HEK293 (cell line): Measurements from ENCODE around the gene TRIP4.
"Not testable (repeated sequence)": the region's sequence is repeated elsewhere in the genome, so short reads cannot be mapped to it uniquely, and the experiment has no call there.

ENCODE experiments used
- CTCF ChIA-PET: fragments of 350-600 bp; formaldehyde crosslinking; extraction: SDS; loops from one replicate; lab custom pipeline; 2021; ENCODE audit warnings: antibody characterized with exemption; lab: Yijun Ruan, JAX
- POLR2A ChIA-PET: fragments of 300-600 bp; formaldehyde crosslinking; extraction: SDS; loops from one replicate; lab custom pipeline; 2020; ENCODE audit warnings: antibody characterized with exemption, inconsistent platforms; lab: Yijun Ruan, JAX
- H3K27ac ChIP-seq: fragments of 200-500 bp; sonication (Bioruptor generic); 2 replicates; pipeline ENCODE4 v1.5.1; 2014; ENCODE audit warnings: low read depth, low read length, control low read depth, inconsistent platforms; ENCODE audit errors: extremely low read depth
- H3K36me3 ChIP-seq, 2 experiments: fragments of 200-500 bp in 1 of 2; sonication (Bioruptor generic) in 1 of 2; 1 replicate in 1 of 2; 2 replicates in 1 of 2; pipeline ENCODE4 v1.5.1; 2014 to 2017; ENCODE audit warnings: inconsistent platforms in 2 of 2, low read length in 2 of 2; ENCODE audit not compliant: control insufficient read depth in 2 of 2, insufficient read depth in 1 of 2
- H3K4me1 ChIP-seq: fragments of 200-500 bp; sonication (Bioruptor generic); 2 replicates; pipeline ENCODE4 v1.5.1; 2014; ENCODE audit warnings: mild to moderate bottlenecking, low read length, inconsistent platforms; ENCODE audit not compliant: control insufficient read depth, insufficient read depth
- H3K4me3 ChIP-seq: 2 replicates; pipeline ENCODE4 v1.5.1; 2011; ENCODE audit warnings: low read depth, mild to moderate bottlenecking, control low read depth, low read length, moderate library complexity
- H3K9me3 ChIP-seq: fragments of 200-500 bp; sonication (Bioruptor generic); 2 replicates; pipeline ENCODE4 v1.5.1; 2014; ENCODE audit warnings: low read depth, low read length, inconsistent platforms; ENCODE audit not compliant: control insufficient read depth, insufficient read depth
- RBAK ChIP-seq: fragments of 450-650 bp; formaldehyde crosslinking; IDR thresholded peaks from 2 replicates; pipeline ENCODE4 v1.5.1; 2016; ENCODE audit warnings: missing biosample characterization, missing genetic modification characterization
- ZBTB1 ChIP-seq: fragments of 450-650 bp; formaldehyde crosslinking; IDR thresholded peaks from 2 replicates; pipeline ENCODE4 v1.5.1; 2016; ENCODE audit warnings: missing biosample characterization, missing genetic modification characterization
- ZBTB11 ChIP-seq: fragments of 450-650 bp; formaldehyde crosslinking; conservative IDR thresholded peaks from 2 replicates; pipeline ENCODE4 v1.5.1; 2016; ENCODE audit warnings: low read depth, missing biosample characterization, missing genetic modification characterization
- ZBTB21 ChIP-seq: fragments of 450-650 bp; formaldehyde crosslinking; IDR thresholded peaks from 2 replicates; pipeline ENCODE4 v1.5.1; 2017; ENCODE audit warnings: missing biosample characterization, missing genetic modification characterization
- ZBTB8A ChIP-seq: fragments of 450-650 bp; formaldehyde crosslinking; IDR thresholded peaks from 2 replicates; pipeline ENCODE4 v1.5.1; 2016; ENCODE audit warnings: missing biosample characterization, missing genetic modification characterization
- ZFP37 ChIP-seq: fragments of 450-650 bp; formaldehyde crosslinking; IDR thresholded peaks from 2 replicates; pipeline ENCODE4 v1.5.1; 2016; ENCODE audit warnings: missing biosample characterization, missing genetic modification characterization
- ZNF138 ChIP-seq: fragments of 450-650 bp; formaldehyde crosslinking; IDR thresholded peaks from 2 replicates; pipeline ENCODE4 v1.5.1; 2016; ENCODE audit warnings: missing biosample characterization, missing genetic modification characterization, borderline replicate concordance
- ZNF140 ChIP-seq: fragments of 450-650 bp; formaldehyde crosslinking; IDR thresholded peaks from 2 replicates; pipeline ENCODE4 v1.5.1; 2016; ENCODE audit warnings: missing biosample characterization, missing genetic modification characterization
- ZNF202 ChIP-seq: fragments of 450-650 bp; formaldehyde crosslinking; IDR thresholded peaks from 2 replicates; pipeline ENCODE4 v1.5.1; 2016; ENCODE audit warnings: missing biosample characterization, missing genetic modification characterization, borderline replicate concordance
- ZNF354C ChIP-seq: fragments of 450-650 bp; formaldehyde crosslinking; IDR thresholded peaks from 2 replicates; pipeline ENCODE4 v1.5.1; 2016; ENCODE audit warnings: missing biosample characterization, missing genetic modification characterization, low read depth, borderline replicate concordance
- ZNF394 ChIP-seq: fragments of 450-650 bp; formaldehyde crosslinking; IDR thresholded peaks from 2 replicates; pipeline ENCODE4 v1.5.1; 2016; ENCODE audit warnings: missing biosample characterization, missing genetic modification characterization, mild to moderate bottlenecking, moderate library complexity, borderline replicate concordance
- ZNF426 ChIP-seq: fragments of 450-650 bp; formaldehyde crosslinking; IDR thresholded peaks from 2 replicates; pipeline ENCODE4 v1.5.1; 2017; ENCODE audit warnings: missing biosample characterization, missing genetic modification characterization, mild to moderate bottlenecking, inconsistent platforms, moderate library complexity
- ZNF555 ChIP-seq: fragments of 450-650 bp; formaldehyde crosslinking; conservative IDR thresholded peaks from 2 replicates; pipeline ENCODE4 v1.5.1; 2017; ENCODE audit warnings: missing biosample characterization, mild to moderate bottlenecking, missing genetic modification characterization, inconsistent platforms
- ZNF558 ChIP-seq: fragments of 450-650 bp; formaldehyde crosslinking; IDR thresholded peaks from 2 replicates; pipeline ENCODE4 v1.5.1; 2016; ENCODE audit warnings: missing biosample characterization, missing genetic modification characterization
- ZNF560 ChIP-seq: fragments of 450-650 bp; formaldehyde crosslinking; IDR thresholded peaks from 2 replicates; pipeline ENCODE4 v1.5.1; 2017; ENCODE audit warnings: missing biosample characterization, missing genetic modification characterization, borderline replicate concordance
- ZNF623 ChIP-seq: fragments of 450-650 bp; formaldehyde crosslinking; IDR thresholded peaks from 2 replicates; pipeline ENCODE4 v1.5.1; 2016; ENCODE audit warnings: missing biosample characterization, missing genetic modification characterization
- ZNF629 ChIP-seq: fragments of 450-650 bp; formaldehyde crosslinking; IDR thresholded peaks from 2 replicates; pipeline ENCODE4 v1.5.1; 2017; ENCODE audit warnings: missing biosample characterization, missing genetic modification characterization
- ZNF664 ChIP-seq: fragments of 450-650 bp; formaldehyde crosslinking; IDR thresholded peaks from 2 replicates; pipeline ENCODE4 v1.5.1; 2016; ENCODE audit warnings: missing biosample characterization, missing genetic modification characterization
- TF ChIP-seq, protein P1 (sequence below): fragments of 450-650 bp; formaldehyde crosslinking; IDR thresholded peaks from 2 replicates; pipeline ENCODE4 v1.5.1; 2016; ENCODE audit warnings: missing biosample characterization, missing genetic modification characterization
- TF ChIP-seq, protein P2 (sequence below): fragments of 450-650 bp; formaldehyde crosslinking; IDR thresholded peaks from 2 replicates; pipeline ENCODE4 v1.5.1; 2016; ENCODE audit warnings: missing biosample characterization, missing genetic modification characterization
- TF ChIP-seq, protein P3 (sequence below): fragments of 450-650 bp; formaldehyde crosslinking; conservative IDR thresholded peaks from 2 replicates; pipeline ENCODE4 v1.5.1; 2016; ENCODE audit warnings: low read depth, missing biosample characterization, missing genetic modification characterization
- TF ChIP-seq, protein P4 (sequence below): fragments of 450-650 bp; formaldehyde crosslinking; IDR thresholded peaks from 2 replicates; pipeline ENCODE4 v1.5.1; 2016; ENCODE audit warnings: missing biosample characterization, missing genetic modification characterization

TRIP4 gene

DNA sequence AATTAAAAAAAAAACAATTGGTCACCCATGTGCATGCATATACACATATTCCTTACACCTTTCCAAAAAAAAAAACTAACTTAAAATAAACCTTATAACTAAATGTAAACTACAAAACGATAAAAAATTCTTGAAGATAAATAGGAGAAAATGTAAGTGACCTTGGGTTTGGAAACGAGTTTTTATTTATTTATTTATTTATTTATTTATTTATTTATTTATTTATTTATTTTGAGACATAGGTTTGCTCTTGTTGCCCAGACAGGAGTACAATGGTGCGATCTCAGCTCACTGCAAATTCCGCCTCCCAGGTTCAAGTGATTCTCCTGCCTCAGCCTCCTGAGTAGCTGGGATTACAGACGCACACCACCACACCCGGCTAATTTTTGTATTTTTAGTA, 41.4 kb upstream of the TRIP4 start:
- H3K9me3 ChIP-seq, POLR2A ChIA-PET, H3K36me3 ChIP-seq, H3K27ac ChIP-seq, H3K4me3 ChIP-seq, CTCF ChIA-PET: not testable (repeated sequence)
- peaks cover 12% of the 10 kb centered on the region for H3K4me1 ChIP-seq
- TF ChIP-seq, protein P1, sequence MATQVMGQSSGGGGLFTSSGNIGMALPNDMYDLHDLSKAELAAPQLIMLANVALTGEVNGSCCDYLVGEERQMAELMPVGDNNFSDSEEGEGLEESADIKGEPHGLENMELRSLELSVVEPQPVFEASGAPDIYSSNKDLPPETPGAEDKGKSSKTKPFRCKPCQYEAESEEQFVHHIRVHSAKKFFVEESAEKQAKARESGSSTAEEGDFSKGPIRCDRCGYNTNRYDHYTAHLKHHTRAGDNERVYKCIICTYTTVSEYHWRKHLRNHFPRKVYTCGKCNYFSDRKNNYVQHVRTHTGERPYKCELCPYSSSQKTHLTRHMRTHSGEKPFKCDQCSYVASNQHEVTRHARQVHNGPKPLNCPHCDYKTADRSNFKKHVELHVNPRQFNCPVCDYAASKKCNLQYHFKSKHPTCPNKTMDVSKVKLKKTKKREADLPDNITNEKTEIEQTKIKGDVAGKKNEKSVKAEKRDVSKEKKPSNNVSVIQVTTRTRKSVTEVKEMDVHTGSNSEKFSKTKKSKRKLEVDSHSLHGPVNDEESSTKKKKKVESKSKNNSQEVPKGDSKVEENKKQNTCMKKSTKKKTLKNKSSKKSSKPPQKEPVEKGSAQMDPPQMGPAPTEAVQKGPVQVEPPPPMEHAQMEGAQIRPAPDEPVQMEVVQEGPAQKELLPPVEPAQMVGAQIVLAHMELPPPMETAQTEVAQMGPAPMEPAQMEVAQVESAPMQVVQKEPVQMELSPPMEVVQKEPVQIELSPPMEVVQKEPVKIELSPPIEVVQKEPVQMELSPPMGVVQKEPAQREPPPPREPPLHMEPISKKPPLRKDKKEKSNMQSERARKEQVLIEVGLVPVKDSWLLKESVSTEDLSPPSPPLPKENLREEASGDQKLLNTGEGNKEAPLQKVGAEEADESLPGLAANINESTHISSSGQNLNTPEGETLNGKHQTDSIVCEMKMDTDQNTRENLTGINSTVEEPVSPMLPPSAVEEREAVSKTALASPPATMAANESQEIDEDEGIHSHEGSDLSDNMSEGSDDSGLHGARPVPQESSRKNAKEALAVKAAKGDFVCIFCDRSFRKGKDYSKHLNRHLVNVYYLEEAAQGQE (tag by site-specific recombination): peak; percentile 64
- TF ChIP-seq, protein P2, sequence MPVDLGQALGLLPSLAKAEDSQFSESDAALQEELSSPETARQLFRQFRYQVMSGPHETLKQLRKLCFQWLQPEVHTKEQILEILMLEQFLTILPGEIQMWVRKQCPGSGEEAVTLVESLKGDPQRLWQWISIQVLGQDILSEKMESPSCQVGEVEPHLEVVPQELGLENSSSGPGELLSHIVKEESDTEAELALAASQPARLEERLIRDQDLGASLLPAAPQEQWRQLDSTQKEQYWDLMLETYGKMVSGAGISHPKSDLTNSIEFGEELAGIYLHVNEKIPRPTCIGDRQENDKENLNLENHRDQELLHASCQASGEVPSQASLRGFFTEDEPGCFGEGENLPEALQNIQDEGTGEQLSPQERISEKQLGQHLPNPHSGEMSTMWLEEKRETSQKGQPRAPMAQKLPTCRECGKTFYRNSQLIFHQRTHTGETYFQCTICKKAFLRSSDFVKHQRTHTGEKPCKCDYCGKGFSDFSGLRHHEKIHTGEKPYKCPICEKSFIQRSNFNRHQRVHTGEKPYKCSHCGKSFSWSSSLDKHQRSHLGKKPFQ: peak; percentile 46; the same call in 1 of the 2 replicates
- TF ChIP-seq ZBTB1 (tag by site-specific recombination): 0 out of 2 replicates have a peak, but pooled peaks have one; percentile 44
- 0 out of 2 replicates have a peak, but pooled peaks have one; percentile 55 for TF ChIP-seq ZFP37
- 0 out of 2 replicates have a peak, but pooled peaks have one; percentile 27 for TF ChIP-seq ZNF138 (tag by site-specific recombination)
- TF ChIP-seq, protein P3, sequence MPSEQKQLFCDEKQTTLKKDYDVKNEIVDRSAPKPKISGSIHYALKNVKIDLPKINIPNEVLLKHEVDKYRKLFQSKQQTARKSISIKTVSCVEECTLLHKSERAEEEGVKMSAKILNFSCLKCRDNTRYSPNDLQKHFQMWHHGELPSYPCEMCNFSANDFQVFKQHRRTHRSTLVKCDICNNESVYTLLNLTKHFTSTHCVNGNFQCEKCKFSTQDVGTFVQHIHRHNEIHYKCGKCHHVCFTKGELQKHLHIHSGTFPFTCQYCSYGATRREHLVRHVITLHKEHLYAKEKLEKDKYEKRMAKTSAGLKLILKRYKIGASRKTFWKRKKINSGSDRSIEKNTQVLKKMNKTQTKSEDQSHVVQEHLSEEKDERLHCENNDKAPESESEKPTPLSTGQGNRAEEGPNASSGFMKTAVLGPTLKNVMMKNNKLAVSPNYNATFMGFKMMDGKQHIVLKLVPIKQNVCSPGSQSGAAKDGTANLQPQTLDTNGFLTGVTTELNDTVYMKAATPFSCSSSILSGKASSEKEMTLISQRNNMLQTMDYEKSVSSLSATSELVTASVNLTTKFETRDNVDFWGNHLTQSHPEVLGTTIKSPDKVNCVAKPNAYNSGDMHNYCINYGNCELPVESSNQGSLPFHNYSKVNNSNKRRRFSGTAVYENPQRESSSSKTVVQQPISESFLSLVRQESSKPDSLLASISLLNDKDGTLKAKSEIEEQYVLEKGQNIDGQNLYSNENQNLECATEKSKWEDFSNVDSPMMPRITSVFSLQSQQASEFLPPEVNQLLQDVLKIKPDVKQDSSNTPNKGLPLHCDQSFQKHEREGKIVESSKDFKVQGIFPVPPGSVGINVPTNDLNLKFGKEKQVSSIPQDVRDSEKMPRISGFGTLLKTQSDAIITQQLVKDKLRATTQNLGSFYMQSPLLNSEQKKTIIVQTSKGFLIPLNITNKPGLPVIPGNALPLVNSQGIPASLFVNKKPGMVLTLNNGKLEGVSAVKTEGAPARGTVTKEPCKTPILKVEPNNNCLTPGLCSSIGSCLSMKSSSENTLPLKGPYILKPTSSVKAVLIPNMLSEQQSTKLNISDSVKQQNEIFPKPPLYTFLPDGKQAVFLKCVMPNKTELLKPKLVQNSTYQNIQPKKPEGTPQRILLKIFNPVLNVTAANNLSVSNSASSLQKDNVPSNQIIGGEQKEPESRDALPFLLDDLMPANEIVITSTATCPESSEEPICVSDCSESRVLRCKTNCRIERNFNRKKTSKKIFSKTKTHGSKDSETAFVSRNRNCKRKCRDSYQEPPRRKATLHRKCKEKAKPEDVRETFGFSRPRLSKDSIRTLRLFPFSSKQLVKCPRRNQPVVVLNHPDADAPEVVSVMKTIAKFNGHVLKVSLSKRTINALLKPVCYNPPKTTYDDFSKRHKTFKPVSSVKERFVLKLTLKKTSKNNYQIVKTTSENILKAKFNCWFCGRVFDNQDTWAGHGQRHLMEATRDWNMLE (tag by site-specific recombination): peak; percentile 92
- 0 out of 2 replicates have a peak, but pooled peaks have one; percentile 20 for TF ChIP-seq RBAK (tag by site-specific recombination)
- peak; percentile 95 for TF ChIP-seq ZNF394 (tag by site-specific recombination)
- TF ChIP-seq, protein P4, sequence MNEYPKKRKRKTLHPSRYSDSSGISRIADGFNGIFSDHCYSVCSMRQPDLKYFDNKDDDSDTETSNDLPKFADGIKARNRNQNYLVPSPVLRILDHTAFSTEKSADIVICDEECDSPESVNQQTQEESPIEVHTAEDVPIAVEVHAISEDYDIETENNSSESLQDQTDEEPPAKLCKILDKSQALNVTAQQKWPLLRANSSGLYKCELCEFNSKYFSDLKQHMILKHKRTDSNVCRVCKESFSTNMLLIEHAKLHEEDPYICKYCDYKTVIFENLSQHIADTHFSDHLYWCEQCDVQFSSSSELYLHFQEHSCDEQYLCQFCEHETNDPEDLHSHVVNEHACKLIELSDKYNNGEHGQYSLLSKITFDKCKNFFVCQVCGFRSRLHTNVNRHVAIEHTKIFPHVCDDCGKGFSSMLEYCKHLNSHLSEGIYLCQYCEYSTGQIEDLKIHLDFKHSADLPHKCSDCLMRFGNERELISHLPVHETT (tag by site-specific recombination): 0 out of 2 replicates have a peak, but pooled peaks have one; percentile 25
- TF ChIP-seq ZNF555 (tag by site-specific recombination): peak; percentile 83
- TF ChIP-seq ZNF140 (tag by site-specific recombination): peak; percentile 86; the same call in 1 of the 2 replicates
- peak; percentile 78 for TF ChIP-seq ZBTB11 (tag by site-specific recombination)
- TF ChIP-seq ZBTB8A (tag by site-specific recombination): peak; percentile 78
- peak; percentile 61; the same call in 1 of the 2 replicates for TF ChIP-seq ZNF202 (tag by site-specific recombination)
- 0 out of 2 replicates have a peak, but pooled peaks have one; percentile 45 for TF ChIP-seq ZNF560 (tag by site-specific recombination)
- TF ChIP-seq ZNF629 (tag by site-specific recombination): peak; percentile 58; the same call in 1 of the 2 replicates
- 0 out of 2 replicates have a peak, but pooled peaks have one; percentile 70 for TF ChIP-seq ZNF354C
- peak; percentile 71 for TF ChIP-seq ZNF558
- peak; percentile 96 for TF ChIP-seq ZNF426 (tag by site-specific recombination)
- peak; percentile 67 for TF ChIP-seq ZNF664
- 0 out of 2 replicates have a peak, but pooled peaks have one; percentile 34 for TF ChIP-seq ZBTB21 (tag by site-specific recombination)
- peak; percentile 79 for TF ChIP-seq ZNF623 (tag by site-specific recombination)
